GM23338 (cell line): ENCODE measurements around the gene DNAJC15.

Experiments used
- CREB1 ChIP-seq: fragments of 250-450 bp; sonication (Bioruptor Pico); IDR thresholded peaks from 2 replicates; pipeline ENCODE4 v1.5.0; 2020; ENCODE audit warnings: low read depth, mild to moderate bottlenecking, moderate library complexity
- CTCF ChIP-seq, 2 experiments: fragments of 200-600 bp in 1 of 2; sonication (generic) in 1 of 2; conservative IDR thresholded peaks; 2 replicates each; pipeline versions ENCODE4 v1.5.1 to v1.6.1; 2016 to 2017; ENCODE audit warnings: antibody characterized with exemption in 2 of 2, low read depth in 2 of 2, mild to moderate bottlenecking in 2 of 2, moderate library complexity in 1 of 2
- ETS1 ChIP-seq: IDR thresholded peaks from 2 replicates; pipeline ENCODE4 v1.6.1; 2016; ENCODE audit warnings: antibody characterized with exemption
- EZH2 ChIP-seq: fragments of 200-600 bp; sonication (generic); IDR thresholded peaks from one replicate; pipeline ENCODE4 v1.8.0; 2017; ENCODE audit warnings: antibody characterized with exemption, mild to moderate bottlenecking, low read depth; ENCODE audit not compliant: unreplicated experiment
- EZH2phosphoT487 ChIP-seq: fragments of 200-600 bp; sonication (generic); IDR thresholded peaks from one replicate; pipeline ENCODE4 v1.8.1; 2018; ENCODE audit warnings: antibody characterized with exemption; ENCODE audit not compliant: unreplicated experiment
- JUNB ChIP-seq: IDR thresholded peaks from one replicate; pipeline ENCODE4 v1.6.1; 2016; ENCODE audit warnings: antibody characterized with exemption; ENCODE audit not compliant: unreplicated experiment
- NANOG ChIP-seq: IDR thresholded peaks from 2 replicates; pipeline ENCODE4 v1.6.1; 2016; ENCODE audit warnings: antibody characterized with exemption, borderline replicate concordance
- POLR2AphosphoS5 ChIP-seq: IDR thresholded peaks from 2 replicates; pipeline ENCODE4 v1.6.1; 2016; ENCODE audit warnings: antibody characterized with exemption, low read depth
- REST ChIP-seq: IDR thresholded peaks from one replicate; pipeline ENCODE4 v1.6.1; 2018; ENCODE audit warnings: antibody characterized with exemption; ENCODE audit not compliant: unreplicated experiment
- STAT1 ChIP-seq: IDR thresholded peaks from one replicate; pipeline ENCODE4 v1.6.1; 2016; ENCODE audit warnings: antibody characterized with exemption; ENCODE audit not compliant: unreplicated experiment
- ZNF114 ChIP-seq: fragments of 250-450 bp; sonication (Bioruptor Pico); IDR thresholded peaks from 2 replicates; pipeline ENCODE4 v1.5.0; 2020; ENCODE audit warnings: mild to moderate bottlenecking, moderate library complexity
- ZNF331 ChIP-seq: fragments of 250-450 bp; sonication (Bioruptor Pico); IDR thresholded peaks from 2 replicates; pipeline ENCODE4 v1.5.0; 2020; ENCODE audit warnings: low read depth, mild to moderate bottlenecking, moderate library complexity

GRCh38 chr13:42977219-42977659, 46.1 kb upstream of the DNAJC15 start:
- TF ChIP-seq POLR2AphosphoS5, result no peak
- TF ChIP-seq CTCF (conservative IDR thresholded peaks at IDR 0.05; ENCODE audit: low read depth in 2 of 2), result no peak
- no peak for TF ChIP-seq JUNB
- TF ChIP-seq CREB1 (CRISPR knock-in tag), result no peak
- TF ChIP-seq NANOG, result no peak
- no peak for TF ChIP-seq EZH2phosphoT487
- TF ChIP-seq ZNF331 (CRISPR knock-in tag), result no peak
- no peak for TF ChIP-seq ETS1
- no peak for TF ChIP-seq STAT1
- no peak for TF ChIP-seq EZH2
- TF ChIP-seq ZNF114 (CRISPR knock-in tag), result no peak
- TF ChIP-seq REST, result no peak
